Heart left ventricle (tissue), 16 donors: ENCODE measurements around the gene NQO1. TPM values are rescaled to one million over a fixed set of nuclear protein-coding genes. Genes with fewer than 3 reads are reported as not detected.
A peak's percentile ranks its signal among the peaks of the same experiment; 100 is the strongest.
"Not testable (repeated sequence)": the region's sequence is repeated elsewhere in the genome, so short reads cannot be mapped to it uniquely, and the experiment has no call there.

Source experiments
- ATAC-seq, 4 donors: fragments of 200-7000 bp; cut with Tn5 transposase; one replicate each; pipeline ENCODE4 v1.9.1; 2020 to 2022; ENCODE audit warnings: moderate library complexity in 4 of 4, mild to moderate bottlenecking in 3 of 4, moderate number of reproducible peaks in 1 of 4
- DNase-seq, 5 donors: peaks; one replicate each; pipeline ENCODE4 v3.0.0-alpha.2; 2020
- H3K27ac ChIP-seq, 12 donors: fragments of 200-600 bp; sonication (generic) in 4 of 12; one replicate each; pipeline versions ENCODE4 v1.5.0 to v1.8.0; 2016 to 2022; ENCODE audit warnings: mild to moderate bottlenecking in 2 of 12
- H3K27me3 ChIP-seq, 9 donors: fragments of 200-600 bp; sonication (generic) in 2 of 9; one replicate each; pipeline versions ENCODE4 v1.5.1 to v1.8.0; 2016 to 2022; ENCODE audit warnings: mild to moderate bottlenecking in 3 of 9
- H3K36me3 ChIP-seq, 9 donors: fragments of 200-600 bp; sonication (generic) in 2 of 9; one replicate each; pipeline versions ENCODE4 v1.5.0 to v1.8.0; 2018 to 2022; ENCODE audit warnings: mild to moderate bottlenecking in 2 of 9
- H3K4me1 ChIP-seq, 12 donors: fragments of 200-600 bp; sonication (generic) in 4 of 12; one replicate each; pipeline versions ENCODE4 v1.5.0 to v1.8.0; 2016 to 2022; ENCODE audit warnings: mild to moderate bottlenecking in 3 of 12
- H3K4me3 ChIP-seq, 12 donors: fragments of 200-600 bp; sonication (generic) in 4 of 12; one replicate each; pipeline versions ENCODE4 v1.5.0 to v1.8.0; 2017 to 2022; ENCODE audit warnings: mild to moderate bottlenecking in 9 of 12, moderate library complexity in 4 of 12
- H3K9me3 ChIP-seq, 12 donors: fragments of 200-600 bp; sonication (generic) in 4 of 12; one replicate each; pipeline versions ENCODE4 v1.5.0 to v1.8.0; 2016 to 2022; ENCODE audit warnings: mild to moderate bottlenecking in 1 of 12
- POLR2A ChIP-seq, 2 donors: fragments of 450-650 bp; IDR thresholded peaks; one replicate each; pipeline ENCODE4 v1.6.1; 2017; ENCODE audit warnings: antibody characterized with exemption in 2 of 2, mild to moderate bottlenecking in 2 of 2, moderate library complexity in 2 of 2
- WGBS, 4 donors: extraction: QIAGEN DNeasy Blood & Tissue Kit in 2 of 4; methylation state at CpG; one replicate each; pipeline versions ENCODE4 v1.1.5 to v1.1.7; 2013 to 2018; 5-methylcytosine and 5-hydroxymethylcytosine counted together
- intact Hi-C, 10 donors: fragments of 100-400 bp; cut with DNase I; formaldehyde crosslinking; loops; one replicate each; pipeline versions ENCODE4 v1.11.1 to v1.14.2; 2022
- polyA plus RNA-seq, 2 donors: library from polyadenylated mRNA; stranded (reverse); fragments of 200-250 nt; gene quantifications; one replicate each; pipeline ENCODE4 v1.2.3, GENCODE V29; 2013
- total RNA-seq, 9 donors: library from RNA; depleted of rRNA in 2 of 9; stranded (reverse); fragments of >200 nt in 2 of 9; fragmentation: NEBNext Ultra II Directional in 3 of 9; extraction: Animal tissue kit (Norgen Biotek cat#: 25700) in 3 of 9; gene quantifications; one replicate each; pipeline versions ENCODE4 v1.1.0 to v1.2.4, GENCODE V29; 2016 to 2023
- TF ChIP-seq, protein P1 (sequence below), 12 donors: fragments of 200-600 bp; sonication (generic) in 4 of 12; IDR thresholded peaks; one replicate each; pipeline versions ENCODE4 v1.5.0 to v1.8.0; 2018 to 2022; ENCODE audit warnings: antibody characterized with exemption in 12 of 12, mild to moderate bottlenecking in 5 of 12
- donor health status: ischemic (EF 13 %, LVEDD 7.1; RV severe dilation, severe dysfunction).
- donor health status: healthy with polysubstance abuse.
- donor health status: DM: no; HTN: yes; CAD: no.
- donor health status: DM: no; HTN: no; CAD: no.
- donor health status: ischemic (EF 25% LVEDD 6.9; RV normal size, moderate dysfunction).
- donor health status: ischemic (EF 25% LVEDD 5.7; RV mildly dilated, moderate dysfunction).
- donor health status: healthy.
- donor health status: DM: yes; HTN: yes; CAD: no.
- donor health status: ischemic (EF 35%, LVEDD 5.7; RV mildly dilated, moderate dysfunction).
- donor health status: nonischemic (EF 11% LVEDD 7.7; RV severe dilation, severe dysfunction).
- donor health status: DM: yes; HTN: yes; CAD: no.
- donor health status: PGD.
- donor health status: ischemic (EF 29% LVEDD 5.4; RV normal size, mild dysfunction).
- donor health status: nonischemic (EF 23%, LVEDD 6.1; RV moderate dilation, normal function).

NQO1 gene
- total and polyA plus RNA-seq, 11 donors, result 7.6 to 76.8 (median 12.8) TPM

DNA sequence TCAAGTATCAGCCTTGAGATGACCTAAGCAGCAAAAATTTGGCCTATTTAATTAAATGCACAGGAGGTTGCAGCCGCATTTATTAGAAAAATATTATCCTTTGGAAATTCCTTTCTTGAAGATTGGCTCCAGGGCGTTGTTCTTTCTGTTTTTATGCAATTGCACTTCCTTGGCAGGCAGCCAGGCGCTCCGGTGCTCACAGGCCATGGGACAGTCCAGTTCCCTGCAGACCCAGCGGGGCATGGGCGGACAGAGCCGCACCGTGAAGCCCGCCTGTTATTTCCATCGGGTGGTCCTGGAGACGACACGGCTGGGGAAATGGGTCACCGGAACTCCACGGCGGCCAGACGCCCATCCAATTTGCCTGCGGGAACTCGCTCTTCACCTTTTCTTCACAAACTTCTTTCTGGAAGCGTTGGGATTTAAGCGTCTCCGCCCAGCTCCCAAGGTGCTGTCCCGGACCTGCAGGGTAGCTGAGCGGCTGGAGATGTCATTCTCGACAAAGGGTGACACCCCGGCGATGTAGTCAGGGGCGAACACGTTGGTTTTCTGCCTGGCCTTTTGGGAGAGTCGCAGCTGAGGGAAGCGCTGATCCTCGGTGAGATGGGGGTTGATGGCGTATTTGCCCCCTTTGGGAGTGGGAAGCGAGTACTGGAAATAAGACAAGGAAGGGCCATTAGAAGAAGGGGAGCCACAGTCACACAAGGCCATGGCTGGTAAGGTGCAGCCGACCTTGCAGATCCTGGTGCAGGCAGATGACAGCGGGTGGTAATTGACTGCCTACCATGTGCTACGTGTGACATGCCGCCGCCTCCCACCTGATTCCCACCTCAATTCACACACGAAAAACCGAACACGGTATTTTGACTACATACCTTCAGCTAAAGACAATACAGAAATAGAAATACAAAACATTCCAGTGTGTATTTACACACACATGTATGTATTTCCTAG lies 15.9 kb upstream of the NQO1 start:
- intact Hi-C loops, result loop anchor here in 1 of 10 donors (2.0 kb wide), 1 partner anchor 17 kb away; no protein-coding TSS in a partner anchor
- 68 to 78% (median 74%) methylated on average over 41 of the region's 41 CpGs for WGBS, 4 donors

GRCh38 chr16:69741519-69741918 lies 15.2 kb upstream of the NQO1 start:
- 70 to 79% (median 74%) methylated on average over 8 of the region's 8 CpGs for WGBS, 4 donors
- Histone ChIP-seq H3K27ac (peak overlapping the region in 8 of 12 donors; percentile 15 to 64 (median 48)), H3K27me3 (no peaks in the 10 kb centered on the region), H3K4me1 (peaks cover 0 to 28% (median 10%) of the 10 kb centered on the region in 12 donors), H3K9me3 (no peaks in the 10 kb centered on the region), H3K4me3 (no peak overlapping the region), H3K36me3 (peaks cover 0 to 72% (median 65%) of the 10 kb centered on the region in 9 donors)
- TF ChIP-seq, protein P1, sequence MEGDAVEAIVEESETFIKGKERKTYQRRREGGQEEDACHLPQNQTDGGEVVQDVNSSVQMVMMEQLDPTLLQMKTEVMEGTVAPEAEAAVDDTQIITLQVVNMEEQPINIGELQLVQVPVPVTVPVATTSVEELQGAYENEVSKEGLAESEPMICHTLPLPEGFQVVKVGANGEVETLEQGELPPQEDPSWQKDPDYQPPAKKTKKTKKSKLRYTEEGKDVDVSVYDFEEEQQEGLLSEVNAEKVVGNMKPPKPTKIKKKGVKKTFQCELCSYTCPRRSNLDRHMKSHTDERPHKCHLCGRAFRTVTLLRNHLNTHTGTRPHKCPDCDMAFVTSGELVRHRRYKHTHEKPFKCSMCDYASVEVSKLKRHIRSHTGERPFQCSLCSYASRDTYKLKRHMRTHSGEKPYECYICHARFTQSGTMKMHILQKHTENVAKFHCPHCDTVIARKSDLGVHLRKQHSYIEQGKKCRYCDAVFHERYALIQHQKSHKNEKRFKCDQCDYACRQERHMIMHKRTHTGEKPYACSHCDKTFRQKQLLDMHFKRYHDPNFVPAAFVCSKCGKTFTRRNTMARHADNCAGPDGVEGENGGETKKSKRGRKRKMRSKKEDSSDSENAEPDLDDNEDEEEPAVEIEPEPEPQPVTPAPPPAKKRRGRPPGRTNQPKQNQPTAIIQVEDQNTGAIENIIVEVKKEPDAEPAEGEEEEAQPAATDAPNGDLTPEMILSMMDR (IDR thresholded peaks at IDR 0.05), result no peak
- TF ChIP-seq POLR2A (IDR thresholded peaks at IDR 0.05), result no peak
- intact Hi-C loops, result no loop called here
- DNase-seq (no peak), ATAC-seq (no peak)

More for the DNA sequence above, 15.9 kb upstream of the NQO1 start:
- Histone ChIP-seq H3K4me3 (peak overlapping the region in 2 of 12 donors; percentile 12 to 16), H3K27me3 (no peaks in the 10 kb centered on the region), H3K9me3 (no peaks in the 10 kb centered on the region), H3K36me3 (peaks cover 0 to 79% (median 71%) of the 10 kb centered on the region in 9 donors), H3K27ac (peak overlapping the region in 9 of 12 donors; percentile 15 to 64 (median 48)), H3K4me1 (peaks cover 0 to 21% (median 9%) of the 10 kb centered on the region in 12 donors)
- ATAC-seq (peak in 3 of 4 donors; percentile 60 to 66 (median 65)), DNase-seq (peak; percentile 76 to 87 (median 84))
- TF ChIP-seq, protein P1 (IDR thresholded peaks at IDR 0.05), result no peak
- TF ChIP-seq POLR2A (IDR thresholded peaks at IDR 0.05), result no peak

DNA sequence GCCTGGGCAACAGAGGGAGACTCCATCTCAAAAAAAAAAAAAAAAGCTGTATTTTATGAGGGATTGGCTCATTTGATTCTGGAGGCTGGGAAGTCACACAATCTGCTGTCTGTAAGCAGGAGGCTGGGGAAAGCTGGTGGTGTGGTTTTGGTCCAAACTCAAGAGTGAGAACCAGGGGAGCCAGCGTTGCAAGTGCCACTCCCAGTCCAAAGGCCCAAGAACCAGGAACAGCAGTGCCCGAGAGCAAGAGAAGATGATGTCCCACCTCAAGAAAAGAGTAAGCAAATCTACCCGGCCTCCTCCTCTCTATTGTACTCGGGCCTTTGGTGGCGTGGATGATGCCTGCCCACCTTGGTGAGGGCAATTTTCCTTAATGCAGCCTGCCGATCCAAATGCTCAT lies 5.7 kb upstream of the NQO1 start:
- 94 to 97% (median 95%) methylated on average over 6 of the region's 6 CpGs for WGBS, 4 donors
- H3K4me1 ChIP-seq, result peaks cover 0 to 21% (median 9%) of the 10 kb centered on the region in 12 donors
- intact Hi-C loops, result no loop called here
- H3K9me3 ChIP-seq, result no peaks in the 10 kb centered on the region
- DNase-seq, result no peak
- TF ChIP-seq, protein P1 (IDR thresholded peaks at IDR 0.05), result no peak
- TF ChIP-seq POLR2A (IDR thresholded peaks at IDR 0.05), result no peak
- no peaks in the 10 kb centered on the region for H3K36me3 ChIP-seq
- H3K4me3 ChIP-seq, result no peak overlapping the region
- no peak for ATAC-seq
- no peaks in the 10 kb centered on the region for H3K27me3 ChIP-seq
- H3K27ac ChIP-seq, result no peak overlapping the region

- H3K27ac ChIP-seq, H3K4me3 ChIP-seq, H3K27me3 ChIP-seq, H3K36me3 ChIP-seq, DNase-seq, ATAC-seq, H3K9me3 ChIP-seq, intact Hi-C loops: not testable (repeated sequence)
- WGBS, 4 donors, result 77 to 98% (median 91%) methylated on average over 4 to 5 of the region's 5 CpGs
- H3K4me1 ChIP-seq, result peaks cover 0 to 22% (median 10%) of the 10 kb centered on the region in 12 donors
Observed at GRCh38 chr16:69731280-69731679, 4.9 kb upstream of the NQO1 start.

- H3K9me3 ChIP-seq, H3K27me3 ChIP-seq, H3K4me3 ChIP-seq, H3K36me3 ChIP-seq, ATAC-seq, intact Hi-C loops, DNase-seq, H3K27ac ChIP-seq: not testable (repeated sequence)
- WGBS, 4 donors, result 80 to 97% (median 92%) methylated on average over 3 to 4 of the region's 4 CpGs
- H3K4me1 ChIP-seq, result peaks cover 0 to 33% (median 19%) of the 10 kb centered on the region in 12 donors
Observed at GRCh38 chr16:69729030-69729429, 2.7 kb upstream of the NQO1 start.
